Stomach (tissue), 9 donors: ENCODE measurements around the gene CPA3. TPM values are rescaled to one million over a fixed set of nuclear protein-coding genes. Genes with fewer than 3 reads are reported as not detected.

ENCODE experiments used
- DNase-seq, 2 donors: peaks; one replicate each; pipeline versions ENCODE4 v3.0.0 to v3.0.0-alpha.2; 2013 to 2019
- H3K27ac ChIP-seq, 5 donors: fragments of 200-600 bp in 4 of 5; sonication (generic) in 4 of 5; one replicate each; pipeline ENCODE4 v1.5.1; 2013 to 2019; ENCODE audit warnings: mild to moderate bottlenecking in 1 of 5, moderate library complexity in 1 of 5
- H3K27me3 ChIP-seq, 3 donors: fragments of 200-600 bp; sonication (generic); one replicate each; pipeline ENCODE4 v1.5.1; 2017 to 2019; ENCODE audit warnings: mixed run types in 1 of 3
- H3K36me3 ChIP-seq, 4 donors: fragments of 200-600 bp; sonication (generic); 1 replicate in 3 of 4; 2 replicates in 1 of 4; pipeline ENCODE4 v1.5.1; 2016 to 2019
- H3K4me1 ChIP-seq, 4 donors: fragments of 200-600 bp; sonication (generic); one replicate each; pipeline ENCODE4 v1.5.1; 2016 to 2019
- H3K4me3 ChIP-seq, 4 donors: fragments of 200-600 bp; sonication (generic) in 3 of 4; one replicate each; pipeline ENCODE4 v1.5.1; 2016 to 2019; ENCODE audit warnings: mild to moderate bottlenecking in 1 of 4
- H3K9me3 ChIP-seq, 4 donors: fragments of 200-600 bp; sonication (generic); one replicate each; pipeline ENCODE4 v1.5.1; 2016 to 2019
- CTCF ChIP-seq, 7 experiments: fragments of 450-650 bp in 4 of 7; fragments of 200-600 bp in 3 of 7; sonication (generic) in 3 of 7; IDR thresholded peaks; one replicate each; pipeline ENCODE4 v1.5.1; 2016 to 2019; ENCODE audit warnings: antibody characterized with exemption in 7 of 7, control low read depth in 2 of 7, mild to moderate bottlenecking in 1 of 7
- EP300 ChIP-seq: sonication (generic); formaldehyde crosslinking; IDR thresholded peaks from one replicate; pipeline ENCODE4 v1.6.1; 2017; ENCODE audit warnings: antibody characterized with exemption
- POLR2A ChIP-seq, 4 donors: fragments of 450-650 bp; IDR thresholded peaks; one replicate each; pipeline ENCODE4 v1.6.1; 2016; ENCODE audit warnings: antibody characterized with exemption in 4 of 4, control low read depth in 2 of 4, mild to moderate bottlenecking in 1 of 4, moderate library complexity in 1 of 4
- POLR2AphosphoS5 ChIP-seq, 3 donors: sonication (generic); formaldehyde crosslinking; IDR thresholded peaks; one replicate each; pipeline ENCODE4 v1.6.1; 2016; ENCODE audit warnings: antibody characterized with exemption in 3 of 3
- WGBS, 5 donors: extraction: QIAGEN DNeasy Blood & Tissue Kit in 3 of 5; methylation state at CpG; one replicate each; pipeline versions ENCODE4 v1.1.5 to v1.1.7; 2013 to 2018; 5-methylcytosine and 5-hydroxymethylcytosine counted together
- intact Hi-C: fragments of 100-400 bp; cut with DNase I; formaldehyde crosslinking; loops from one replicate; pipeline ENCODE4 v1.15.1; 2023; ENCODE audit warnings: low total_unique reads
- polyA plus RNA-seq, 3 donors: library from polyadenylated mRNA; stranded (reverse); fragments of 200-250 nt; gene quantifications; one replicate each; pipeline ENCODE4 v1.2.3, GENCODE V29; 2013
- total RNA-seq, 5 donors: library from RNA; depleted of rRNA; stranded (reverse); fragments of >200 nt; gene quantifications; one replicate each; pipeline versions ENCODE4 v1.1.0 to v1.2.3, GENCODE V29; 2014 to 2016
- donor health status: healthy with polysubstance abuse.
- donor health status: Bipolar disorder and iron deficiency.
- donor health status: healthy.

Gene CPA3
- total and polyA plus RNA-seq, 8 donors, result 1.1 to 29.6 (median 19.8) TPM; not detected in 3

- H3K27me3 ChIP-seq, result no peaks in the 10 kb centered on the region
- intact Hi-C loops, result no loop called here
- peaks cover 0 to 11% (median 3%) of the 10 kb centered on the region in 4 donors for H3K4me1 ChIP-seq
- no peak overlapping the region for H3K27ac ChIP-seq
- DNase-seq, result no peak
- no peak overlapping the region for H3K4me3 ChIP-seq
- no peaks in the 10 kb centered on the region for H3K36me3 ChIP-seq
- TF ChIP-seq EP300, result no peak
- no peak for TF ChIP-seq POLR2AphosphoS5 (IDR thresholded peaks at IDR 0.05)
- TF ChIP-seq CTCF (IDR thresholded peaks at IDR 0.05), result no peak
- no peak for TF ChIP-seq POLR2A (IDR thresholded peaks at IDR 0.05)
- H3K9me3 ChIP-seq, result no peaks in the 10 kb centered on the region
Measured at GRCh38 chr3:148880681-148881080, 15.6 kb downstream of the CPA3 start.

DNA sequence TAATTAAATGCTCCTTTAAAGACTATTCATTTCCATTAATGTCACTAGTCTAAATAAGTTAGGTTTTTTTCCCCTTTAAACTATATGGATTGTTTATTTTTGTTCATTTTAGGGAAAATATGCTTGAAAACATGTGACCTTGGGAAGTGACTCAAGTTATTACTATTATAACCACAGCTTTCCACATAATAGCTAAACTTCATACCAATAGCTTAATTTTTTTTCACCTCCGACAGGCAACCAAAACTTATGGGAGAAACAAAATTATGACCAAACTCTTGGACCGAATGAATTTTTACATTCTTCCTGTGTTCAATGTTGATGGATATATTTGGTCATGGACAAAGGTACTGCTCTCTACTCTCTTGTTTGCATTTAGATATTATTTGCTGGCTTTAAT is 16.2 kb downstream of the CPA3 start:
- H3K4me1 ChIP-seq, result peaks cover 0 to 11% (median 3%) of the 10 kb centered on the region in 4 donors
- DNase-seq, result no peak
- TF ChIP-seq POLR2AphosphoS5 (IDR thresholded peaks at IDR 0.05) (no peak), POLR2A (IDR thresholded peaks at IDR 0.05) (no peak), EP300 (no peak), CTCF (IDR thresholded peaks at IDR 0.05) (no peak)
- no peaks in the 10 kb centered on the region for H3K36me3 ChIP-seq
- 83 to 92% (median 88%) methylated on average over 2 of the region's 2 CpGs for WGBS, 5 donors
- H3K9me3 ChIP-seq, result no peaks in the 10 kb centered on the region
- no peak overlapping the region for H3K27ac ChIP-seq
- H3K27me3 ChIP-seq, result no peaks in the 10 kb centered on the region
- no peak overlapping the region for H3K4me3 ChIP-seq
- intact Hi-C loops, result no loop called here

GRCh38 chr3:148882288-148882687 is 17.2 kb downstream of the CPA3 start:
- Histone ChIP-seq H3K27ac (no peak overlapping the region), H3K4me1 (peaks cover 0 to 11% (median 3%) of the 10 kb centered on the region in 4 donors), H3K4me3 (no peak overlapping the region), H3K36me3 (no peaks in the 10 kb centered on the region), H3K9me3 (no peaks in the 10 kb centered on the region), H3K27me3 (no peaks in the 10 kb centered on the region)
- intact Hi-C loops, result no loop called here
- no peak for TF ChIP-seq EP300
- TF ChIP-seq POLR2A (IDR thresholded peaks at IDR 0.05), result no peak
- TF ChIP-seq CTCF (IDR thresholded peaks at IDR 0.05), result no peak
- TF ChIP-seq POLR2AphosphoS5 (IDR thresholded peaks at IDR 0.05), result no peak
- WGBS, 5 donors, result 17 to 40% (median 25%) methylated on average over 4 of the region's 4 CpGs
- DNase-seq, result peak in 1 of 2 donors; percentile 16

- Histone ChIP-seq H3K36me3 (no peaks in the 10 kb centered on the region), H3K27me3 (no peaks in the 10 kb centered on the region), H3K9me3 (no peaks in the 10 kb centered on the region), H3K4me3 (no peak overlapping the region), H3K27ac (no peak overlapping the region), H3K4me1 (peaks cover 0 to 11% (median 3%) of the 10 kb centered on the region in 4 donors)
- WGBS, 5 donors, result 68 to 85% (median 76%) methylated on average over 1 of the region's 1 CpG
- no peak for TF ChIP-seq POLR2AphosphoS5 (IDR thresholded peaks at IDR 0.05)
- TF ChIP-seq CTCF (IDR thresholded peaks at IDR 0.05), result no peak
- intact Hi-C loops, result no loop called here
- DNase-seq, result peak in 1 of 2 donors; percentile 23
Measured at GRCh38 chr3:148883163-148883562, 18.1 kb downstream of the CPA3 start.
